SK-N-MC (cell line): ENCODE measurements around the gene TIMMDC1.

Source experiments
- DNase-seq: peaks from one replicate; pipeline ENCODE4 v3.0.0-alpha.2; 2011; ENCODE audit warnings: low read depth, low spot score
- H3K27ac ChIP-seq: fragments of 200-600 bp; sonication (generic); 2 replicates; pipeline ENCODE4 v1.5.1; 2016; ENCODE audit warnings: mixed run types
- H3K36me3 ChIP-seq: fragments of 200-600 bp; sonication (generic); 2 replicates; pipeline ENCODE4 v1.6.1; 2017; ENCODE audit warnings: antibody characterized with exemption, low read length, mixed read lengths; ENCODE audit not compliant: insufficient read depth
- H3K4me3 ChIP-seq: fragments of 200-600 bp; sonication (generic); 2 replicates; pipeline ENCODE4 v1.5.1; 2016
- H3K9ac ChIP-seq: fragments of 200-600 bp; sonication (generic); 2 replicates; pipeline ENCODE4 v1.8.0; 2017; ENCODE audit warnings: mixed run types, mixed read lengths; ENCODE audit not compliant: insufficient read length
- H3K9me3 ChIP-seq: fragments of 200-600 bp; sonication (generic); 2 replicates; pipeline ENCODE4 v1.6.1; 2017; ENCODE audit warnings: low read depth, mild to moderate bottlenecking, antibody characterized with exemption, low read length, moderate library complexity, mixed read lengths
- EZH2 ChIP-seq: fragments of 200-600 bp; sonication (generic); IDR thresholded peaks from one replicate; pipeline ENCODE4 v1.6.1; 2017; ENCODE audit warnings: antibody characterized with exemption
- FOXP2 ChIP-seq: optimal IDR thresholded peaks from 2 replicates; pipeline ENCODE3; 2011; ENCODE audit warnings: mild to moderate bottlenecking, moderate library complexity; ENCODE audit not compliant: insufficient read depth; ENCODE audit errors: extremely low read length, control extremely low read depth
- POLR2AphosphoS5 ChIP-seq: IDR thresholded peaks from 2 replicates; pipeline ENCODE4 v1.6.1; 2012; ENCODE audit warnings: mild to moderate bottlenecking, low read depth, low read length, borderline replicate concordance

The TIMMDC1 gene

DNA sequence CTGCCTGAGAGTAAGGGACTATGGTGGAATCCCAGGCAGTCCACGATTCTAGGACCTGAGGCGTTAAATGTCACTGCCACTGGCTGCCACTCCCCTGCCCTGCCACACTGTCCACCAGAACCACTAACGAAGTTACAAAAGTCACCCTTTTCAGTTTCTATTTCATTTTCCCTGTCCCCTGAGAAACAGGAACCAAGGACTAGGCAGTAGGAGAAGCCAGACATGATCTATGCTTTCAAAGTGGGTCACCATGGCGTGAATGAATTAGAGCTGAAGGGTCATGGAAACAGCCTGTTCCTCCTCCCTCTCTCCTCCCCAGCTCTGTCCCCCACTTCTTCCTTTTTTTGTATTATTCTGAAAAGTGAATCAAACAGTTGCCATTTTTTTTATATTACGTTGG is 71.9 kb downstream of the TIMMDC1 start:
- no peak for DNase-seq
- Histone ChIP-seq H3K9ac (no peak overlapping the region), H3K4me3 (no peak overlapping the region), H3K27ac (no peak overlapping the region), H3K36me3 (no peaks in the 10 kb centered on the region), H3K9me3 (no peaks in the 10 kb centered on the region)
- no peak for TF ChIP-seq POLR2AphosphoS5
- no peak for TF ChIP-seq EZH2
- no peak for TF ChIP-seq FOXP2

DNA sequence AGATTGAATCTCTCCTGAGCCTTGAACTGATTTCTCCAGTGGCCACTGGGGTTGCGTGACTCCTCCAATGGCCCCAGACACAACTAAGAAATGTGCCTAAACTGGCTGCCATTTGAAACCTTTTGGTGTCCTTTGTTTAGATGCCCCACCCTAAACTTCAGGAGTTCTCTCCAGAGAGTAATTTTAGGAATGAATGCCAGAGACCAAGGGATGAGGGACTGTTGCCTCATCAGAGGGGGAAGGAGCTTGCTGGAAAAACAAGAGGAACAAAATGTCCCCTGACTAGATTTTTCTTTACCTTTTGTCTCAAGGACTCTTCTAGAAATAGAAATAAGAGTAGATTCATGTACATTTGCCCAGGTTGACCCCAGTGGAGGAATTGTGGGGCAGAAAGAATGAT is 72.9 kb downstream of the TIMMDC1 start:
- TF ChIP-seq FOXP2, result no peak
- TF ChIP-seq EZH2, result no peak
- TF ChIP-seq POLR2AphosphoS5, result no peak
- Histone ChIP-seq H3K27ac (no peak overlapping the region), H3K9ac (no peak overlapping the region), H3K36me3 (no peaks in the 10 kb centered on the region), H3K4me3 (no peak overlapping the region), H3K9me3 (no peaks in the 10 kb centered on the region)
- no peak for DNase-seq

DNA sequence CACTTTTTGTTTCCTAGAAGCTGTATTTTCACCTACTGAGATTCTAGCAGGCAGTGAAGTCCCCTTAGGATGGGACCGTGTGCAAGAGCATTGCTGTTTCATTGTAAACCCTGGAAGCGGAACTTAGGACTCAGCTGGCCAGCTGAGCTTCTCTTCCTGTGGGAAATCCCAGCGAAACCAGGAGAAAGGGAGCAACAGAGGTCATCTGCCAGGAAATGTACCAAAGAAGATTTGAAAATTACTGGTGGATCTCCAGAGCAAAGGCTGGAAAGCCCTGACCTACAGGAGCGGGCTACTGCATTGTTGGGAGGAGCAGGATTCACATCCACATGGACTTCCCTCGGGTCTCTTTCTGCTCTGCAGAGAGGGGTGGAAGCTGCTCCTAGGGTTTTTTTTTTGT is 73.3 kb downstream of the TIMMDC1 start:
- DNase-seq, result no peak
- Histone ChIP-seq H3K9me3 (no peaks in the 10 kb centered on the region), H3K9ac (no peak overlapping the region), H3K4me3 (no peak overlapping the region), H3K36me3 (no peaks in the 10 kb centered on the region), H3K27ac (no peak overlapping the region)
- TF ChIP-seq POLR2AphosphoS5 (no peak), FOXP2 (no peak), EZH2 (no peak)
